Endothelial cell of umbilical vein (primary cell): ENCODE results near the gene MMS19. TPM values are rescaled to one million over a fixed set of nuclear protein-coding genes. Genes with fewer than 3 reads are reported as not detected.

Experiments used
- BruUV-seq: library from RNA; stranded (reverse); fragments of 400-500 nt; replicated peaks from 2 replicates; lab custom pipeline; 2021; lab: Mats Ljungman, UMichigan
- CTCF ChIA-PET: fragments of 300-600, 350-600 bp; sonication (Branson Sonifier 250); formaldehyde crosslinking; loops from one replicate; lab custom pipeline; 2021; ENCODE audit warnings: antibody characterized with exemption, inconsistent platforms; lab: Charles Lee
- POLR2A ChIA-PET: fragments of 300-600, 350-600 bp; sonication (Branson Sonifier 250); formaldehyde crosslinking; loops from one replicate; lab custom pipeline; 2021; ENCODE audit warnings: antibody characterized with exemption, inconsistent platforms; lab: Charles Lee
- DNase-seq: peaks from one replicate; pipeline ENCODE4 v3.0.0-alpha.2; 2011; ENCODE audit warnings: low read depth, low spot score
- FAIRE-seq: peaks from 2 replicates; lab custom pipeline; 2011; peaks lifted over from hg19 to GRCh38; lab: Jason Lieb, UNC
- H2AFZ ChIP-seq: 2 replicates; pipeline ENCODE4 v1.6.0; 2012; ENCODE audit warnings: low read depth, low read length, control low read depth, inconsistent platforms
- H3K27ac ChIP-seq: 2 replicates; pipeline ENCODE4 v1.5.1; 2011; ENCODE audit warnings: low read depth, mild to moderate bottlenecking, control low read depth, low read length, moderate library complexity; ENCODE audit not compliant: insufficient read depth
- H3K27me3 ChIP-seq, 2 experiments: 2 replicates each; pipeline versions ENCODE4 v1.6.0 to v1.6.1; 2011; ENCODE audit warnings: low read length in 2 of 2, mixed read lengths in 1 of 2; ENCODE audit not compliant: control insufficient read depth in 2 of 2, insufficient read depth in 2 of 2
- H3K36me3 ChIP-seq, 2 experiments: 2 replicates in 1 of 2; 3 replicates in 1 of 2; pipeline ENCODE4 v1.5.1; 2011; ENCODE audit warnings: low read length in 2 of 2, mild to moderate bottlenecking in 1 of 2, moderate library complexity in 1 of 2; ENCODE audit not compliant: control insufficient read depth in 2 of 2, insufficient read depth in 2 of 2; ENCODE audit errors: extremely low read depth in 1 of 2
- H3K4me1 ChIP-seq: 3 replicates; pipeline ENCODE4 v1.5.1; 2011; ENCODE audit warnings: mild to moderate bottlenecking, low read length; ENCODE audit not compliant: control insufficient read depth, insufficient read depth; ENCODE audit errors: extremely low read depth
- H3K4me2 ChIP-seq: 2 replicates; pipeline ENCODE4 v1.6.1; 2011; ENCODE audit warnings: low read length, control low read depth, mixed read lengths; ENCODE audit not compliant: insufficient read depth
- H3K4me3 ChIP-seq, 3 experiments: fragments of 200-600 bp in 1 of 3; sonication (generic), shearing (Covaris generic) in 1 of 3; replicated peaks in 1 of 3; 2 replicates each; pipeline ENCODE4 v1.5.1; 2011 to 2016; ENCODE audit warnings: control low read depth in 3 of 3, low read length in 3 of 3, mild to moderate bottlenecking in 2 of 3, inconsistent platforms in 1 of 3, low read depth in 1 of 3, moderate library complexity in 1 of 3; ENCODE audit not compliant: insufficient read depth in 1 of 3
- H3K79me2 ChIP-seq: 2 replicates; pipeline ENCODE4 v1.6.0; 2012; ENCODE audit warnings: low read length, inconsistent platforms; ENCODE audit not compliant: control insufficient read depth, insufficient read depth
- H3K9ac ChIP-seq: replicated peaks from 2 replicates; pipeline ENCODE3; 2011; ENCODE audit warnings: low read length, control low read depth; ENCODE audit not compliant: insufficient read depth; ENCODE audit errors: extremely low read depth
- H3K9me1 ChIP-seq: replicated peaks from 3 replicates; pipeline ENCODE4 v1.6.0; 2011; ENCODE audit warnings: mild to moderate bottlenecking, low read length; ENCODE audit not compliant: control insufficient read depth, insufficient read depth; ENCODE audit errors: extremely low read depth
- H3K9me3 ChIP-seq: replicated peaks from 2 replicates; pipeline ENCODE4 v1.5.1; 2012; ENCODE audit warnings: low read length, inconsistent platforms; ENCODE audit not compliant: control insufficient read depth, insufficient read depth
- H4K20me1 ChIP-seq: replicated peaks from 2 replicates; pipeline ENCODE3; 2011; ENCODE audit warnings: mild to moderate bottlenecking, low read length; ENCODE audit not compliant: control insufficient read depth, insufficient read depth; ENCODE audit errors: extremely low read depth
- CTCF ChIP-seq, 2 donors: IDR thresholded peaks; 1 replicate in 1 of 2; 2 replicates in 1 of 2; pipeline ENCODE4 v1.5.1; 2011; ENCODE audit warnings: low read length in 2 of 2, mild to moderate bottlenecking in 2 of 2, moderate library complexity in 2 of 2, control low read depth in 1 of 2, inconsistent platforms in 1 of 2, low read depth in 1 of 2; ENCODE audit not compliant: insufficient read depth in 1 of 2; ENCODE audit errors: extremely low read depth in 1 of 2
- EZH2 ChIP-seq: IDR thresholded peaks from 2 replicates; pipeline ENCODE4 v1.6.1; 2012; ENCODE audit warnings: borderline replicate concordance, low read depth, mild to moderate bottlenecking, moderate library complexity, low read length, inconsistent platforms; ENCODE audit not compliant: severe bottlenecking
- FOS ChIP-seq: IDR thresholded peaks from 2 replicates; pipeline ENCODE4 v1.6.1; 2011; ENCODE audit warnings: mild to moderate bottlenecking, low read length, moderate library complexity, borderline replicate concordance; ENCODE audit not compliant: insufficient read depth
- GATA2 ChIP-seq: IDR thresholded peaks from 2 replicates; pipeline ENCODE4 v1.7.0; 2011; ENCODE audit warnings: low read depth, mild to moderate bottlenecking, moderate library complexity, mixed read lengths, low read length; ENCODE audit not compliant: insufficient read length, insufficient read depth
- JUN ChIP-seq: IDR thresholded peaks from 2 replicates; pipeline ENCODE4 v1.6.1; 2011; ENCODE audit warnings: borderline replicate concordance, low read depth; ENCODE audit not compliant: insufficient read length, insufficient read depth
- MAX ChIP-seq: IDR thresholded peaks from 2 replicates; pipeline ENCODE4 v1.6.1; 2011; ENCODE audit not compliant: insufficient read depth, insufficient read length
- MYC ChIP-seq: IDR thresholded peaks from one replicate; pipeline ENCODE4 v1.6.1; 2011; ENCODE audit warnings: mild to moderate bottlenecking, low read depth, low read length
- POLR2A ChIP-seq: IDR thresholded peaks from 2 replicates; pipeline ENCODE4 v1.6.1; 2012; ENCODE audit warnings: low read depth, mild to moderate bottlenecking, control low read depth, low read length
- POLR2AphosphoS5 ChIP-seq: IDR thresholded peaks from 2 replicates; pipeline ENCODE4 v1.6.1; 2012; ENCODE audit warnings: low read depth, mild to moderate bottlenecking, control low read depth, low read length, moderate library complexity; ENCODE audit not compliant: insufficient read depth
- dilution Hi-C: fragments of 300-500 bp; cut with MboI; formaldehyde crosslinking; loops from one replicate; pipeline ENCODE4 v1.15.0; 2019; ENCODE audit warnings: low sequenced_read_pairs; ENCODE audit not compliant: extremely low pct_ligation_motif_present
- intact Hi-C: fragments of 100-400 bp; cut with micrococcal nuclease; formaldehyde crosslinking; loops from one replicate; pipeline ENCODE4 v1.10.0; 2022
- polyA plus RNA-seq, 4 experiments: library from polyadenylated mRNA; depleted of rRNA in 3 of 4; stranded (reverse) in 3 of 4; unstranded in 1 of 4; fragments of >200 nt; gene quantifications; 2 replicates each; pipeline versions ENCODE4 v1.2.1 to v1.2.3, GENCODE V29; 2011 to 2012; ENCODE audit warnings: missing spikeins in 1 of 4
- total RNA-seq: library from RNA; stranded (reverse); gene quantifications from 2 replicates; pipeline ENCODE4 v1.2.3, GENCODE V29; 2021

The MMS19 gene
- total and polyA plus RNA-seq, 2 donors (not counting 3 experiments of a cell fraction or from before 2014, with no cell fraction given), result 95.2 to 123 TPM

GRCh38 chr10:97525683-97526110 lies 27.5 kb upstream of the MMS19 start:
- Histone ChIP-seq H3K36me3 (peaks cover 0 to 2% of the 10 kb centered on the region in 2 experiments), H3K4me3 (no peak overlapping the region), H3K9ac (no peak overlapping the region), H4K20me1 (no peaks in the 10 kb centered on the region), H3K4me2 (no peak overlapping the region), H3K79me2 (peaks cover 10% of the 10 kb centered on the region), H3K9me1 (no peaks in the 10 kb centered on the region), H3K4me1 (no peaks in the 10 kb centered on the region), H3K27ac (no peak overlapping the region), H3K9me3 (no peaks in the 10 kb centered on the region), H3K27me3 (no peaks in the 10 kb centered on the region), H2AFZ (no peak overlapping the region)
- ChIA-PET POLR2A (no interaction called here), CTCF (interaction anchor here (1.7 kb wide), 1 partner anchor 9 kb away, joined by 8 read pairs; no protein-coding TSS in a partner anchor)
- DNase-seq (no peak), FAIRE-seq (no peak)
- TF ChIP-seq CTCF (IDR thresholded peaks at IDR 0.05; ENCODE audit: extremely low read depth in 1 of 2, insufficient read depth in 1 of 2, low read depth in 1 of 2, low read length in 2 of 2), result no peak
- intact Hi-C loops (no loop called here), dilution Hi-C loops (no loop called here)
- BruUV-seq, result no TSS peak

GRCh38 chr10:97525086-97525485 lies 26.9 kb upstream of the MMS19 start:
- Histone ChIP-seq H3K27ac (no peak overlapping the region), H3K9me1 (no peaks in the 10 kb centered on the region), H3K36me3 (peaks cover 0 to 2% of the 10 kb centered on the region in 2 experiments), H3K9ac (no peak overlapping the region), H3K79me2 (peaks cover 11% of the 10 kb centered on the region), H3K9me3 (no peaks in the 10 kb centered on the region), H3K4me3 (no peak overlapping the region), H3K4me1 (no peaks in the 10 kb centered on the region), H4K20me1 (no peaks in the 10 kb centered on the region), H3K4me2 (no peak overlapping the region), H2AFZ (no peak overlapping the region), H3K27me3 (no peaks in the 10 kb centered on the region)
- ChIA-PET POLR2A (no interaction called here), CTCF (interaction anchor here (1.7 kb wide), 1 partner anchor 9 kb away, joined by 8 read pairs; no protein-coding TSS in a partner anchor)
- FAIRE-seq (no peak), DNase-seq (no peak)
- BruUV-seq, result no TSS peak
- TF ChIP-seq GATA2 (no peak), FOS (no peak), EZH2 (no peak), POLR2AphosphoS5 (no peak), CTCF (IDR thresholded peaks at IDR 0.05; ENCODE audit: extremely low read depth in 1 of 2, insufficient read depth in 1 of 2, low read depth in 1 of 2, low read length in 2 of 2) (no peak), POLR2A (no peak), JUN (no peak), MAX (no peak), MYC (no peak)
- dilution Hi-C loops, result no loop called here
- intact Hi-C loops, result no loop called here
